GM18505 (cell line): ENCODE measurements around the gene CARD9.
A peak's percentile ranks its signal among the peaks of the same experiment; 100 is the strongest.
"Not testable (repeated sequence)": the region's sequence is repeated elsewhere in the genome, so short reads cannot be mapped to it uniquely, and the experiment has no call there.

Source experiments
- ATAC-seq: cut with Tn5 transposase; IDR thresholded peaks from one replicate; pipeline ENCODE4 v1.9.1; 2021; ENCODE audit not compliant: unreplicated experiment
- POLR2A ChIP-seq: IDR thresholded peaks from 4 replicates; pipeline ENCODE4 v1.6.1; 2011; ENCODE audit warnings: borderline replicate concordance; ENCODE audit not compliant: insufficient read depth, insufficient read length; ENCODE audit errors: extremely low read depth

Gene CARD9

GRCh38 chr9:136373300-136374182, at the start of gene CARD9:
Gene CARD9 (minus strand): TSS chr9:136373669. CDS start chr9:136372078, 1,591 bp downstream.
- no peak for TF ChIP-seq POLR2A
- ATAC-seq: no peak

GRCh38 chr9:136422876-136423275, 49.4 kb upstream of the CARD9 start:
- TF ChIP-seq POLR2A: no peak
- no peak for ATAC-seq

GRCh38 chr9:136421791-136422190, 48.3 kb upstream of the CARD9 start:
- no peak for TF ChIP-seq POLR2A
- no peak for ATAC-seq

- ATAC-seq: no peak
- TF ChIP-seq POLR2A: no peak
Measured at GRCh38 chr9:136419092-136419420, 45.6 kb upstream of the CARD9 start.

- no peak for TF ChIP-seq POLR2A
- ATAC-seq: no peak
Measured at GRCh38 chr9:136418182-136419091, 45.0 kb upstream of the CARD9 start.

GRCh38 chr9:136416914-136417313, 43.4 kb upstream of the CARD9 start:
- TF ChIP-seq POLR2A: no peak
- no peak for ATAC-seq

GRCh38 chr9:136416427-136416826, 43.0 kb upstream of the CARD9 start:
- no peak for ATAC-seq
- TF ChIP-seq POLR2A: no peak

- TF ChIP-seq POLR2A: no peak
- no peak for ATAC-seq
Measured at GRCh38 chr9:136412962-136413361, 39.5 kb upstream of the CARD9 start.

- TF ChIP-seq POLR2A: no peak
- ATAC-seq: no peak
Measured at GRCh38 chr9:136411378-136411777, 37.9 kb upstream of the CARD9 start.

GRCh38 chr9:136410500-136411287, 37.2 kb upstream of the CARD9 start, which contains the start of the genes ENTR1 and PMPCA:
Gene ENTR1 (minus strand): TSS chr9:136410614. CDS start chr9:136410397, 217 bp downstream.
Gene PMPCA (plus strand): TSS chr9:136410658. CDS start chr9:136410669, 11 bp downstream.
- ATAC-seq: peak; percentile 72
- TF ChIP-seq POLR2A: peak; percentile 94

- peak; percentile 39 for TF ChIP-seq POLR2A
- peak; percentile 10 for ATAC-seq
Measured at GRCh38 chr9:136409557-136410455, 36.3 kb upstream of the CARD9 start.

GRCh38 chr9:136407911-136408310, 34.4 kb upstream of the CARD9 start:
- no peak for ATAC-seq
- no peak for TF ChIP-seq POLR2A

GRCh38 chr9:136407061-136407460, 33.6 kb upstream of the CARD9 start:
- not testable (repeated sequence) for ATAC-seq

GRCh38 chr9:136405904-136406303, 32.4 kb upstream of the CARD9 start:
- ATAC-seq: not testable (repeated sequence)
